WTC11 (cell line): ENCODE measurements around the gene OBP2B. TPM values are rescaled to one million over a fixed set of nuclear protein-coding genes. Genes with fewer than 3 reads are reported as not detected.

Source experiments
- ATAC-seq: fragments of 200-7000 bp; cut with Tn5 transposase; 2 replicates; pipeline ENCODE4 v1.10.0; 2021; ENCODE audit warnings: mild to moderate bottlenecking, moderate library complexity
- CTCF ChIA-PET: fragments of 300-600 bp; sonication (Branson Sonifier 250); formaldehyde crosslinking; loops from one replicate; lab custom pipeline; 2021; ENCODE audit warnings: antibody characterized with exemption; lab: Charles Lee
- POLR2A ChIA-PET: fragments of 350-600 bp; sonication (Branson Sonifier 250); formaldehyde crosslinking; loops from one replicate; lab custom pipeline; 2021; ENCODE audit warnings: antibody characterized with exemption; lab: Charles Lee
- DNase-seq: peaks from one replicate; pipeline ENCODE4 v3.0.0; 2021; ENCODE audit warnings: low spot score
- H3K27ac Mint-ChIP-seq: 2 replicates; pipeline ENCODE4 v1.8.0; 2021; ENCODE audit warnings: mixed read lengths
- H3K27me3 Mint-ChIP-seq: 2 replicates; pipeline ENCODE4 v1.8.0; 2021; ENCODE audit warnings: low read depth, mild to moderate bottlenecking, moderate library complexity, mixed read lengths
- H3K36me3 Mint-ChIP-seq: 2 replicates; pipeline ENCODE4 v1.8.0; 2021; ENCODE audit warnings: mixed read lengths
- H3K4me1 Mint-ChIP-seq: 2 replicates; pipeline ENCODE4 v1.8.0; 2022; ENCODE audit warnings: mixed read lengths
- H3K4me3 Mint-ChIP-seq: 2 replicates; pipeline ENCODE4 v1.8.0; 2021; ENCODE audit warnings: mild to moderate bottlenecking, moderate library complexity, mixed read lengths
- H3K9me3 Mint-ChIP-seq: 2 replicates; pipeline ENCODE4 v1.8.0; 2021; ENCODE audit warnings: mixed read lengths
- ATF1 ChIP-seq: sonication (generic); formaldehyde crosslinking; IDR thresholded peaks from 2 replicates; pipeline ENCODE4 v1.8.1; 2023; ENCODE audit warnings: mild to moderate bottlenecking, moderate library complexity, missing genetic modification reagents
- CDX4 ChIP-seq: fragments of 250-450 bp; sonication (Bioruptor Pico); IDR thresholded peaks from 2 replicates; pipeline ENCODE4 v1.9.0; 2021; ENCODE audit warnings: moderate library complexity, mild to moderate bottlenecking, inconsistent platforms, borderline replicate concordance
- CTCF ChIP-seq: fragments of 200-600 bp; IDR thresholded peaks from 2 replicates; pipeline ENCODE4 v1.8.0; 2022; ENCODE audit warnings: antibody characterized with exemption
- E2F1 ChIP-seq: sonication (generic); formaldehyde crosslinking; IDR thresholded peaks from 2 replicates; pipeline ENCODE4 v1.8.0; 2022; ENCODE audit warnings: mild to moderate bottlenecking, missing genetic modification reagents
- FOXJ3 ChIP-seq: sonication (generic); formaldehyde crosslinking; IDR thresholded peaks from 2 replicates; pipeline ENCODE4 v1.9.0; 2021; ENCODE audit warnings: missing genetic modification reagents, mild to moderate bottlenecking, borderline replicate concordance
- FOXK1 ChIP-seq: sonication (generic); formaldehyde crosslinking; IDR thresholded peaks from 2 replicates; pipeline ENCODE4 v1.8.0; 2022; ENCODE audit warnings: mild to moderate bottlenecking, moderate library complexity, missing genetic modification reagents
- FOXP1 ChIP-seq: sonication (generic); formaldehyde crosslinking; IDR thresholded peaks from 2 replicates; pipeline ENCODE4 v1.8.0; 2022; ENCODE audit warnings: missing genetic modification reagents, mild to moderate bottlenecking, moderate library complexity, borderline replicate concordance
- GRHL2 ChIP-seq: fragments of 250-450 bp; sonication (Bioruptor Pico); IDR thresholded peaks from 2 replicates; pipeline ENCODE4 v1.8.0; 2022; ENCODE audit warnings: mild to moderate bottlenecking, moderate library complexity; ENCODE audit not compliant: insufficient replicate concordance, severe bottlenecking
- GTF2I ChIP-seq: fragments of 250-450 bp; sonication (Bioruptor Pico); conservative IDR thresholded peaks from 2 replicates; pipeline ENCODE4 v1.4.0; 2021; ENCODE audit warnings: mild to moderate bottlenecking
- IRF1 ChIP-seq: sonication (generic); formaldehyde crosslinking; IDR thresholded peaks from 2 replicates; pipeline ENCODE4 v1.8.0; 2023; ENCODE audit warnings: missing genetic modification reagents
- JUN ChIP-seq: sonication (generic); formaldehyde crosslinking; IDR thresholded peaks from 2 replicates; pipeline ENCODE4 v1.8.0; 2023; ENCODE audit warnings: mild to moderate bottlenecking, missing genetic modification reagents
- PRDM15 ChIP-seq: sonication (generic); formaldehyde crosslinking; IDR thresholded peaks from 2 replicates; pipeline ENCODE4 v1.8.0; 2022; ENCODE audit warnings: missing genetic modification reagents
- PRRX2 ChIP-seq: fragments of 250-450 bp; sonication (Bioruptor Pico); IDR thresholded peaks from 2 replicates; pipeline ENCODE4 v1.8.0; 2021; ENCODE audit warnings: mild to moderate bottlenecking
- SP1 ChIP-seq: sonication (generic); formaldehyde crosslinking; conservative IDR thresholded peaks from 2 replicates; pipeline ENCODE4 v1.8.1; 2022; ENCODE audit warnings: missing genetic modification reagents
- TCF7 ChIP-seq: sonication (generic); formaldehyde crosslinking; IDR thresholded peaks from 2 replicates; pipeline ENCODE4 v1.8.0; 2022; ENCODE audit warnings: mild to moderate bottlenecking, low read depth, missing genetic modification reagents, moderate library complexity
- USF2 ChIP-seq: sonication (generic); formaldehyde crosslinking; IDR thresholded peaks from 2 replicates; pipeline ENCODE4 v1.8.1; 2023; ENCODE audit warnings: mild to moderate bottlenecking, missing genetic modification reagents, moderate library complexity
- ZMAT4 ChIP-seq: fragments of 250-450 bp; sonication (Bioruptor Pico); IDR thresholded peaks from 2 replicates; pipeline ENCODE4 v1.9.0; 2021; ENCODE audit warnings: mild to moderate bottlenecking
- ZNF317 ChIP-seq: sonication (generic); formaldehyde crosslinking; IDR thresholded peaks from 2 replicates; pipeline ENCODE4 v1.8.1; 2023; ENCODE audit warnings: low read depth, mild to moderate bottlenecking, moderate library complexity, missing genetic modification reagents, borderline replicate concordance
- ZNF416 ChIP-seq: fragments of 250-450 bp; sonication (Bioruptor Pico); IDR thresholded peaks from 2 replicates; pipeline ENCODE4 v1.9.0; 2021; ENCODE audit warnings: mild to moderate bottlenecking, inconsistent platforms
- ZNF423 ChIP-seq: fragments of 250-450 bp; sonication (Bioruptor Pico); IDR thresholded peaks from 2 replicates; pipeline ENCODE4 v2.1.2; 2022; ENCODE audit warnings: mild to moderate bottlenecking, moderate library complexity
- total RNA-seq: library from RNA; stranded (reverse); gene quantifications from 3 replicates; pipeline ENCODE4 v1.2.3, GENCODE V29; 2021

OBP2B gene
- total RNA-seq, 1 experiment from 2014 or later, result not detected

GRCh38 chr9:133204993-133205336 is 4.1 kb downstream of the OBP2B start:
- DNase-seq, result no peak
- no peak for ATAC-seq
- CTCF ChIA-PET, result interaction anchor here (0.7 kb wide), 1 partner anchor 18 kb away, joined by 3 read pairs; no protein-coding TSS in a partner anchor
- no peaks in the 10 kb centered on the region for H3K36me3 Mint-ChIP-seq
- H3K9me3 Mint-ChIP-seq, result no peaks in the 10 kb centered on the region
- no peak overlapping the region for H3K4me3 Mint-ChIP-seq
- TF ChIP-seq E2F1 (CRISPR knock-in tag), result no peak
- no peak for TF ChIP-seq CTCF
- no peak for TF ChIP-seq ZNF423 (CRISPR knock-in tag)
- TF ChIP-seq PRRX2 (CRISPR knock-in tag), result no peak
- no peak for TF ChIP-seq TCF7 (CRISPR knock-in tag)
- TF ChIP-seq, all 79 proteins: peak for 0
- no peaks in the 10 kb centered on the region; the same call in 1 of the 2 replicates for H3K4me1 Mint-ChIP-seq
- H3K27me3 Mint-ChIP-seq, result peaks cover 88% of the 10 kb centered on the region
- POLR2A ChIA-PET, result no interaction called here
- no peak overlapping the region for H3K27ac Mint-ChIP-seq

- no peak for TF ChIP-seq ZNF416 (CRISPR knock-in tag)
- no peak for TF ChIP-seq GRHL2 (CRISPR knock-in tag)
- no peak for TF ChIP-seq ATF1 (CRISPR knock-in tag)
- TF ChIP-seq JUN (CRISPR knock-in tag), result no peak
- H3K36me3 Mint-ChIP-seq, result no peaks in the 10 kb centered on the region
These were observed 4.6 kb downstream of the OBP2B start for GRCh38 chr9:133204335-133204992.

GRCh38 chr9:133203506-133204075 is 5.5 kb downstream of the OBP2B start:
- Mint-ChIP-seq H3K9me3 (no peaks in the 10 kb centered on the region), H3K4me1 (no peaks in the 10 kb centered on the region; the same call in 1 of the 2 replicates), H3K4me3 (no peak overlapping the region), H3K27ac (no peak overlapping the region), H3K36me3 (no peaks in the 10 kb centered on the region), H3K27me3 (peaks cover 87% of the 10 kb centered on the region)
- DNase-seq (no peak), ATAC-seq (no peak)
- ChIA-PET CTCF (no interaction called here), POLR2A (no interaction called here)
- TF ChIP-seq SP1 (CRISPR knock-in tag) (no peak), GTF2I (no peak), CDX4 (CRISPR knock-in tag) (no peak), ZNF416 (CRISPR knock-in tag) (no peak), ZNF317 (CRISPR knock-in tag) (no peak), ZMAT4 (no peak), PRDM15 (no peak), USF2 (CRISPR knock-in tag) (no peak), FOXJ3 (CRISPR knock-in tag) (no peak), FOXK1 (CRISPR knock-in tag) (no peak), IRF1 (CRISPR knock-in tag) (no peak), FOXP1 (CRISPR knock-in tag) (no peak)

More at GRCh38 chr9:133204335-133204992, 4.6 kb downstream of the OBP2B start:
- H3K4me3 Mint-ChIP-seq, result no peak overlapping the region
- ATAC-seq, result no peak
- peaks cover 86% of the 10 kb centered on the region for H3K27me3 Mint-ChIP-seq
- no peaks in the 10 kb centered on the region for H3K9me3 Mint-ChIP-seq
- no peak for DNase-seq
- ChIA-PET CTCF (interaction anchor here (0.7 kb wide), 1 partner anchor 17 kb away, joined by 3 read pairs; no protein-coding TSS in a partner anchor), POLR2A (no interaction called here)
- H3K27ac Mint-ChIP-seq, result no peak overlapping the region
- no peaks in the 10 kb centered on the region; the same call in 1 of the 2 replicates for H3K4me1 Mint-ChIP-seq
